Transverse colon (tissue), 4 donors: ENCODE results near the gene ATP11A. TPM values are rescaled to one million over a fixed set of nuclear protein-coding genes. Genes with fewer than 3 reads are reported as not detected.

Experiments used
- DNase-seq: peaks from one replicate; pipeline ENCODE4 v3.0.0-alpha.2; 2019
- H3K27ac ChIP-seq, 4 donors: fragments of 200-600 bp; sonication (generic); 2 replicates each; pipeline ENCODE4 v1.5.1; 2016 to 2018; ENCODE audit warnings: inconsistent platforms in 4 of 4
- H3K27me3 ChIP-seq: fragments of 200-600 bp; sonication (generic); 2 replicates; pipeline ENCODE4 v1.5.1; 2017; ENCODE audit warnings: inconsistent platforms
- H3K36me3 ChIP-seq, 4 donors: fragments of 200-600 bp; sonication (generic); 2 replicates each; pipeline ENCODE4 v1.5.1; 2017 to 2019; ENCODE audit warnings: inconsistent platforms in 4 of 4
- H3K4me1 ChIP-seq, 4 donors: fragments of 200-600 bp; sonication (generic); 2 replicates each; pipeline ENCODE4 v1.5.1; 2017 to 2020; ENCODE audit warnings: inconsistent platforms in 4 of 4
- H3K4me3 ChIP-seq, 4 donors: fragments of 200-600 bp; sonication (generic); 1 replicate in 1 of 4; 2 replicates in 3 of 4; pipeline versions ENCODE4 v1.5.1 to v1.6.1; 2017 to 2019; ENCODE audit warnings: inconsistent platforms in 4 of 4
- H3K9me3 ChIP-seq, 2 donors: fragments of 200-600 bp; sonication (generic); 2 replicates each; pipeline ENCODE4 v1.5.1; 2017 to 2019; ENCODE audit warnings: inconsistent platforms in 2 of 2
- CTCF ChIP-seq, 5 experiments: fragments of 200-600 bp in 3 of 5; fragments of 450-650 bp in 2 of 5; sonication (generic) in 3 of 5; IDR thresholded peaks; 1 replicate in 2 of 5; 2 replicates in 3 of 5; pipeline ENCODE4 v1.5.1; 2016 to 2017; ENCODE audit warnings: antibody characterized with exemption in 5 of 5, inconsistent platforms in 3 of 5, mild to moderate bottlenecking in 2 of 5, moderate library complexity in 1 of 5
- EP300 ChIP-seq: sonication (generic); formaldehyde crosslinking; IDR thresholded peaks from one replicate; pipeline ENCODE4 v1.6.1; 2017; ENCODE audit warnings: antibody characterized with exemption, low read depth
- POLR2A ChIP-seq: fragments of 450-650 bp; IDR thresholded peaks from one replicate; pipeline ENCODE4 v1.6.1; 2016; ENCODE audit warnings: antibody characterized with exemption, mild to moderate bottlenecking, moderate library complexity
- POLR2AphosphoS5 ChIP-seq, 3 donors: sonication (generic); formaldehyde crosslinking; IDR thresholded peaks; one replicate each; pipeline ENCODE4 v1.6.1; 2016; ENCODE audit warnings: antibody characterized with exemption in 3 of 3
- WGBS, 2 donors: methylation state at CpG; one replicate each; pipeline ENCODE4 v1.1.5; 2018; ENCODE audit warnings: low coverage in 1 of 2; 5-methylcytosine and 5-hydroxymethylcytosine counted together
- in situ Hi-C, 4 donors: fragments of 200-750 bp; cut with MboI; loops; one replicate each; pipeline versions ENCODE4 v1.15.0 to v1.15.1; 2017; ENCODE audit warnings: low sequenced_read_pairs in 3 of 4, low pct_ligation_motif_present in 1 of 4, low pct_unique_long_range_greater_than_20kb in 1 of 4
- intact Hi-C: fragments of 100-400 bp; cut with DNase I; formaldehyde crosslinking; loops from one replicate; pipeline ENCODE4 v1.15.1; 2023; ENCODE audit warnings: low total_unique reads
- total RNA-seq, 4 donors: library from RNA; depleted of rRNA; stranded (reverse); fragments of >200 nt; gene quantifications; one replicate each; pipeline ENCODE4 v1.1.0, GENCODE V29; 2016

Gene ATP11A
- total RNA-seq, 4 donors from 2014 or later: 10.2 to 17.5 (median 13.3) TPM

GRCh38 chr13:112902669-112903068 lies 212.8 kb downstream of the ATP11A start:
- Histone ChIP-seq H3K9me3 (no peaks in the 10 kb centered on the region), H3K27me3 (no peaks in the 10 kb centered on the region), H3K4me1 (no peaks in the 10 kb centered on the region), H3K27ac (no peak overlapping the region), H3K36me3 (no peaks in the 10 kb centered on the region), H3K4me3 (no peak overlapping the region)
- 66% methylated on average over 2 of the region's 2 CpGs; no CpG with 5 or more reads in 1 of the 2 donors for WGBS, 2 donors
- DNase-seq: no peak
- in situ Hi-C loops: no loop called here
- TF ChIP-seq POLR2AphosphoS5 (IDR thresholded peaks at IDR 0.05) (no peak), CTCF (IDR thresholded peaks at IDR 0.05) (no peak), EP300 (no peak), POLR2A (no peak)
- intact Hi-C loops: no loop called here

GRCh38 chr13:112903071-112903577 lies 213.3 kb downstream of the ATP11A start:
- 75 to 88% methylated on average over 2 to 8 of the region's 8 CpGs for WGBS, 2 donors

GRCh38 chr13:112903606-112904195 lies 213.9 kb downstream of the ATP11A start:
- Histone ChIP-seq H3K4me3 (no peak overlapping the region), H3K27ac (no peak overlapping the region)
- DNase-seq: no peak

More at GRCh38 chr13:112903071-112903577, 213.3 kb downstream of the ATP11A start:
- intact Hi-C loops (no loop called here), in situ Hi-C loops (no loop called here)
- H3K36me3 ChIP-seq: no peaks in the 10 kb centered on the region
- H3K4me1 ChIP-seq: no peaks in the 10 kb centered on the region
- no peak overlapping the region for H3K27ac ChIP-seq
- TF ChIP-seq EP300 (no peak), POLR2A (no peak), POLR2AphosphoS5 (IDR thresholded peaks at IDR 0.05) (no peak), CTCF (IDR thresholded peaks at IDR 0.05) (no peak)
- DNase-seq: no peak
- H3K9me3 ChIP-seq: no peaks in the 10 kb centered on the region
- no peak overlapping the region for H3K4me3 ChIP-seq
- no peaks in the 10 kb centered on the region for H3K27me3 ChIP-seq

GRCh38 chr13:112904436-112904960 lies 214.7 kb downstream of the ATP11A start:
- H3K36me3 ChIP-seq: no peaks in the 10 kb centered on the region
- no peaks in the 10 kb centered on the region for H3K27me3 ChIP-seq
- in situ Hi-C loops: no loop called here
- H3K4me3 ChIP-seq: no peak overlapping the region
- no peaks in the 10 kb centered on the region for H3K9me3 ChIP-seq
- intact Hi-C loops: no loop called here
- WGBS, 2 donors: 57 to 94% methylated on average over 1 to 13 of the region's 13 CpGs
- no peak for TF ChIP-seq POLR2AphosphoS5 (IDR thresholded peaks at IDR 0.05)
- TF ChIP-seq POLR2A: no peak
- no peak for TF ChIP-seq EP300
- no peak for TF ChIP-seq CTCF (IDR thresholded peaks at IDR 0.05)
- H3K27ac ChIP-seq: no peak overlapping the region
- no peak for DNase-seq
- H3K4me1 ChIP-seq: no peaks in the 10 kb centered on the region

More at GRCh38 chr13:112903606-112904195, 213.9 kb downstream of the ATP11A start:
- intact Hi-C loops (no loop called here), in situ Hi-C loops (no loop called here)
- Histone ChIP-seq H3K27me3 (no peaks in the 10 kb centered on the region), H3K4me1 (no peaks in the 10 kb centered on the region), H3K9me3 (no peaks in the 10 kb centered on the region), H3K36me3 (no peaks in the 10 kb centered on the region)
- WGBS, 2 donors: 91 to 97% methylated on average over 4 to 19 of the region's 19 CpGs
- no peak for TF ChIP-seq EP300
- TF ChIP-seq POLR2AphosphoS5 (IDR thresholded peaks at IDR 0.05): no peak
- TF ChIP-seq POLR2A: no peak
